Smooth muscle cell (in vitro differentiated cells): Measurements from ENCODE around the gene SEMA4G. TPM values are rescaled to one million over a fixed set of nuclear protein-coding genes. Genes with fewer than 3 reads are reported as not detected.

Experiments
- DNase-seq: peaks from one replicate; lab custom pipeline; 2025; ENCODE audit not compliant: unreplicated experiment; lab: John Stamatoyannopoulos, UW
- H2AFZ ChIP-seq: fragments of 200-600 bp; sonication (generic); 2 replicates; pipeline ENCODE4 v1.6.0; 2016; ENCODE audit warnings: antibody characterized with exemption, low read depth, mild to moderate bottlenecking
- H3F3A ChIP-seq: fragments of 200-600 bp; sonication (generic); 2 replicates; pipeline ENCODE4 v1.6.0; 2017; ENCODE audit warnings: antibody characterized with exemption, low read depth
- H3K27ac ChIP-seq: fragments of 200-600 bp; sonication (generic); 2 replicates; pipeline ENCODE4 v1.5.1; 2016; ENCODE audit warnings: low read depth, mild to moderate bottlenecking
- H3K27me3 ChIP-seq: fragments of 200-600 bp; sonication (generic); 2 replicates; pipeline ENCODE4 v1.6.1; 2016; ENCODE audit warnings: low read depth, mild to moderate bottlenecking
- H3K36me3 ChIP-seq: fragments of 200-600 bp; sonication (generic); 2 replicates; pipeline ENCODE4 v1.5.1; 2016; ENCODE audit warnings: low read depth
- H3K4me1 ChIP-seq: fragments of 200-600 bp; sonication (generic); 2 replicates; pipeline ENCODE4 v1.5.1; 2016; ENCODE audit warnings: low read depth
- H3K4me2 ChIP-seq: fragments of 200-600 bp; sonication (generic); 2 replicates; pipeline ENCODE4 v1.6.0; 2016; ENCODE audit warnings: mild to moderate bottlenecking
- H3K4me3 ChIP-seq: fragments of 200-600 bp; sonication (generic); 2 replicates; pipeline ENCODE4 v1.5.1; 2016; ENCODE audit warnings: mild to moderate bottlenecking
- H3K79me2 ChIP-seq: fragments of 200-600 bp; sonication (generic); 2 replicates; pipeline ENCODE4 v1.6.0; 2016; ENCODE audit warnings: low read depth, mild to moderate bottlenecking
- H3K9ac ChIP-seq: fragments of 200-600 bp; sonication (generic); 2 replicates; pipeline ENCODE4 v1.6.0; 2016; ENCODE audit warnings: low read depth
- H3K9me3 ChIP-seq: fragments of 200-600 bp; sonication (generic); replicated peaks from 2 replicates; pipeline ENCODE4 v1.5.1; 2016; ENCODE audit warnings: low read depth
- H4K20me1 ChIP-seq: fragments of 200-600 bp; sonication (generic); 2 replicates; pipeline ENCODE4 v1.6.0; 2016; ENCODE audit warnings: low read depth
- CTCF ChIP-seq: fragments of 200-600 bp; sonication (generic); IDR thresholded peaks from 2 replicates; pipeline ENCODE4 v1.5.1; 2017; ENCODE audit warnings: borderline replicate concordance, mild to moderate bottlenecking, antibody characterized with exemption; ENCODE audit not compliant: insufficient read depth, poor library complexity, severe bottlenecking
- WGBS: methylation state at CpG from one replicate; pipeline ENCODE4 v1.1.7; 2016; ENCODE audit warnings: low lambda C conversion rate; 5-methylcytosine and 5-hydroxymethylcytosine counted together
- polyA plus RNA-seq: library from polyadenylated mRNA; unstranded; fragments of >200 nt; fragmentation: Nextera tagmentation; extraction: Ambion mirVana; gene quantifications from 2 replicates; pipeline ENCODE4 v1.2.1, GENCODE V29; 2016
- total RNA-seq: library from RNA; depleted of rRNA; stranded (reverse); fragments of >200 nt; gene quantifications from 2 replicates; pipeline ENCODE4 v1.2.3, GENCODE V29; 2014

Gene SEMA4G
- total and polyA plus RNA-seq, 2 experiments from 2014 or later: 4.2 to 7.1 TPM

GRCh38 chr10:100978121-100978900, 9.0 kb downstream of the SEMA4G start:
- Histone ChIP-seq H3K27me3 (no peaks in the 10 kb centered on the region), H3K27ac (no peak overlapping the region), H3K36me3 (no peaks in the 10 kb centered on the region), H4K20me1 (no peaks in the 10 kb centered on the region), H3K9me3 (no peaks in the 10 kb centered on the region), H3K4me2 (no peak overlapping the region), H3K4me3 (no peak overlapping the region), H3K9ac (no peak overlapping the region), H3K79me2 (no peaks in the 10 kb centered on the region), H2AFZ (no peak overlapping the region), H3F3A (no peaks in the 10 kb centered on the region), H3K4me1 (no peaks in the 10 kb centered on the region)
- 93% methylated on average over 13 of the region's 13 CpGs for WGBS
- DNase-seq: no peak
- TF ChIP-seq CTCF: no peak

- no peak overlapping the region for H3K27ac ChIP-seq
- H3F3A ChIP-seq: no peaks in the 10 kb centered on the region
- WGBS: 98% methylated on average over 8 of the region's 10 CpGs
- H3K4me2 ChIP-seq: no peak overlapping the region
- no peaks in the 10 kb centered on the region for H3K9me3 ChIP-seq
- H3K4me3 ChIP-seq: no peak overlapping the region
- H3K9ac ChIP-seq: no peak overlapping the region
- H2AFZ ChIP-seq: no peak overlapping the region
- no peak for DNase-seq
- H3K79me2 ChIP-seq: no peaks in the 10 kb centered on the region
- TF ChIP-seq CTCF: no peak
- no peaks in the 10 kb centered on the region for H3K4me1 ChIP-seq
- no peaks in the 10 kb centered on the region for H3K36me3 ChIP-seq
- no peaks in the 10 kb centered on the region for H4K20me1 ChIP-seq
- H3K27me3 ChIP-seq: no peaks in the 10 kb centered on the region
These were observed 9.5 kb downstream of the SEMA4G start for GRCh38 chr10:100978901-100979195.

GRCh38 chr10:100979791-100980272, 10.5 kb downstream of the SEMA4G start:
- H3K79me2 ChIP-seq: no peaks in the 10 kb centered on the region
- TF ChIP-seq CTCF: no peak
- DNase-seq: no peak
- no peak overlapping the region for H3K4me3 ChIP-seq
- H3F3A ChIP-seq: no peaks in the 10 kb centered on the region
- H3K9me3 ChIP-seq: no peaks in the 10 kb centered on the region
- H2AFZ ChIP-seq: no peak overlapping the region
- no peaks in the 10 kb centered on the region for H3K27me3 ChIP-seq
- no peak overlapping the region for H3K4me2 ChIP-seq
- no peaks in the 10 kb centered on the region for H4K20me1 ChIP-seq
- H3K27ac ChIP-seq: no peak overlapping the region
- H3K4me1 ChIP-seq: no peaks in the 10 kb centered on the region
- WGBS: 97% methylated on average over 16 of the region's 16 CpGs
- no peak overlapping the region for H3K9ac ChIP-seq
- H3K36me3 ChIP-seq: no peaks in the 10 kb centered on the region

- H3K79me2 ChIP-seq: no peaks in the 10 kb centered on the region
- H3F3A ChIP-seq: no peaks in the 10 kb centered on the region
- H4K20me1 ChIP-seq: no peaks in the 10 kb centered on the region
- no peak for TF ChIP-seq CTCF
- H2AFZ ChIP-seq: no peak overlapping the region
- WGBS: 98% methylated on average over 2 of the region's 2 CpGs
- no peaks in the 10 kb centered on the region for H3K9me3 ChIP-seq
- H3K4me1 ChIP-seq: no peaks in the 10 kb centered on the region
- no peaks in the 10 kb centered on the region for H3K27me3 ChIP-seq
- H3K4me3 ChIP-seq: no peak overlapping the region
- DNase-seq: no peak
- H3K27ac ChIP-seq: no peak overlapping the region
- no peaks in the 10 kb centered on the region for H3K36me3 ChIP-seq
- no peak overlapping the region for H3K9ac ChIP-seq
- H3K4me2 ChIP-seq: no peak overlapping the region
These were observed 11.0 kb downstream of the SEMA4G start for GRCh38 chr10:100980311-100980710.
